GM19452 (cell line): ENCODE measurements around the gene MCF2L2.
"Not testable (repeated sequence)": the region's sequence is repeated elsewhere in the genome, so short reads cannot be mapped to it uniquely, and the experiment has no call there.

Experiments
- ATAC-seq: cut with Tn5 transposase; IDR thresholded peaks from one replicate; pipeline ENCODE4 v1.9.1; 2021; ENCODE audit not compliant: unreplicated experiment

MCF2L2 gene

DNA sequence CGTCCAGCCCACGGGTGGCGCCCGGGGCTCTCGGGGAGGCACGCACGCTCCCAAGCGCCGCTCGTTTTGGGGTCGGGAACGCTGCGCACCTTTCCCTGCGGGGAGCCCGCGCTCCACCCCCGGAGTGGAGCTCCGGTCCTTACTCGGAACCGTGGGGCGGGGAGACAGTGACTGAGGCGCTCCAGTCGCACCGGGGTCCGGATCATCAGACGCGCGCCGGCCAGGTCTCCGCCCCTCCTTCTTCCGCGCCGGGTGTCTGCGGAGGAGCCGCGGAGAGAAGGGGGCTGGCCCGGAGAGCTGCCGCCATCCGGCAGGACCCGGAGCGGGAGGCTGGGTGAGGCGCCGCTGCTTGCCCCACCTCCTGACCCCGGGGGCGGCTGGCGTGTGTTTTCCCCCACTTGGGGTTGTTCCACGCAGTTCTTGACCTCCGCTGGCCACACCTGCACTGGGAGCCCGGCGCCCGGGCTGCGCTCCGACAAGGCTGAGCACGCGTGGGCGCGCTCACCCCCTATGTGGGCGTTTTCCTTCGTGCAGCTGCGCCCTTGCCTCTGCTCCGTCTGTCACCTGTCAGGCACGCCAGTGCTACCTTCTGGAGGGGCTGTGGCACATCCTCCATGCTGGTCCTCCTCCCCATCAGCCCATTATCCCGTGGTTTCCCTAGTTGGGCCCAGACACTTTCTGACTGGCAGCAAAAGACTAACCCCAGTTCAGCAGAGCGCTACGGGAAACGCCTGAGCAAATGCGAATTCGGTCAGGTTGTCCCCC is at the start of gene MCF2L2:
Gene MCF2L2, minus strand, starts transcription at position 173 of the 765 bp plus-strand sequence. CDS start 642 bp downstream, outside the sequence.
- peak; percentile 69 for ATAC-seq

DNA sequence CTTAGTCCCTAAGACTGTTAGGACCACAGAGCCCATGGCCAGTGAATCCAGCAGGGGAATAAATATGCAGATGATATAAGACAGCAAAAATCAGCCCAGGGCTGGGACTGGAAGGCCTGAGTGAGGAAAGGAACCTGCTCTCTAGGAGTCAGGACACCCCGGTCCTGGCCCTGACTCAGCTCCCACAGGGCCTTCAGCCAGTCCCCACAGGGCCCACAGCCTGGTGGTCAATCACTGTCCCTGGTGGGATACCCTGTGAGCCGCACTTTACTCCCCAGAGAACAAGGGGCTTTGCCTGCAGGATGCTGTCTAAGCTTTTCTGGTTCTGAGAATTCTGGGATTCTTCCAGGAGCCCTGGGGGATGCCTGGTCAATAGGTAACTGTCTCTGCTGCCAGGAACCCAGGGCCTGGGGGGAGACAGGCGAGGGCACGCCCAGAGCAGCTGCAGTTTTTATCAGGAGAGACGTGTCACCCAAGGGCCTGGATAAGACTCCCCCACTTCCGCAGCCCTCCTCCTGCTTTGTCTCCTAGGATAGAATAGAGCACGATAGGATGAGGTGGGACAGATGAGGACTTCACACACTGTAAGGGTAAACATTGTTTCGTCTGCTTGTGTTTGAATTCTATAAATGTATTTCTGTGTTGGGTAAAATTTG is 49.5 kb upstream of the MCF2L2 start:
- no peak for ATAC-seq

DNA sequence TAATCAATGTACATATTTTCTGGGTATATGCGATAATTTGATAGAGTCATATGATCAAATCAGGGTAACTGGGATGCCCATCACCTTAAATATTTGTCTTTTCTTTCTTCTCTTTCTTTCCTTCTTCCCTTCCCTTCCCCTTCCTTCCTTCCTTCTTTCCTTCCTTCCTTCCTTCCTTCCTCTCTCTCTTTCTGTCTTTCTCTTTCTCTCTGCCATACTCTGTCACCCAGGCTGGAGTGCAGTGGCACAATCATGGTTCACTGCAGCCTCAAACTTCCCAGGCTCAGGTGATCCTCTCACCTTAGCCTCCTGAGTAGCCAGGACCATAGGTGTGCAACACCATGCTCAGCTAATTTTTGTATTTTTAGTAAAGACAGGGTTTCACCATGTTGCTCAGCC is 47.3 kb upstream of the MCF2L2 start:
- not testable (repeated sequence) for ATAC-seq

DNA sequence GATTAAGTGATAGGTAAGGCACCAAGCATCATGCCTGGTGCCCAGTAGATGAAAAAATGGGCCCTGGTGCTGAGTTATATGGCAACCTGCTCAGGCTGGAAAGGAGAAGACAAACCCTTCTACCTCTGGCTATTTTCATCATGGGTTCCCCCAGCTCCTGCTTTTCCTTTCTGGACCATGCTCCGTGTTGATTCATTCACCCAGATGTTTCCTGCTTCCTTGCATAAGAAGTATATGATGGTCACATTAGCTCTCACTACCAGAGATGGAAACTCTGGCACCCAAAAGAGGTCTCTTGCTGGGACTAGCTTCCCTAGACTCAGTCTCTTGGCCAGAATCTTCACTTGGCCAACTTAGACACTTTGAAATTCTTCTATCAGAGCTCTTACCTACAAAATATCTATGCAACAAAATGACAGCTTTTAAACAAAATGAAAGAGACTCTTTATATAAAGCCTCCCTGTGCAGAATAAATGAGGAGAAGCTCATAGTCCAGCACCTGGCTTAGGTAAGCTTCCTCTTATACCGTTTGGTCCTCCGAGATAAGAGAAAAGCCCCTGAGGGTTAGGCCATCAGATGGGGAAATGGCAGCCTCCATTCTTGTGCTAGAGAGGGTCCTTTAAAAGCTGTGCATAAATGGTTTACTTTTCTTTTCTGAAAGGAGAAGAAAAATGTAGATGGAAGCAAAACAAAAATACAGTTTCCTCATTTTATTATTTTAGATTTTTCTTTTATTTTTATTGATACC is 46.8 kb upstream of the MCF2L2 start:
- no peak for ATAC-seq

DNA sequence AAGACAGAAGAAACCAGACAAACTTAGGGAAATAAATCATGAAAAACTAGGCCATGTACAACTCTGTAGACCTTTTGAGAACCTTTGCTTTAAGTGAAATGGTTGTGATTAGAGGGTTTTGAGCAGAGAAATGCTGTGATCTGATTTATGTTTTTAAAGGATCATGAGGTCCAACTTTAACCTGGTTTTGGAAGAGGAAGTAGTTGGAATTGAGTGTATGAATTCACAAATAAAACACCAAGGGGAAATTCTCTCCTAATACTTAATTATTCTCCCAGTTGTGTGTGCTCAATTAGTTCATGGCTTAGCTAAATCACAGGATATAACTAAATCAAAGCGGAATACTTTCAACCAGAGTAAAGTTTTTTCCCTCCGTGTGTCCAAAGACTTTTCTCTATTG is 45.5 kb upstream of the MCF2L2 start:
- no peak for ATAC-seq

DNA sequence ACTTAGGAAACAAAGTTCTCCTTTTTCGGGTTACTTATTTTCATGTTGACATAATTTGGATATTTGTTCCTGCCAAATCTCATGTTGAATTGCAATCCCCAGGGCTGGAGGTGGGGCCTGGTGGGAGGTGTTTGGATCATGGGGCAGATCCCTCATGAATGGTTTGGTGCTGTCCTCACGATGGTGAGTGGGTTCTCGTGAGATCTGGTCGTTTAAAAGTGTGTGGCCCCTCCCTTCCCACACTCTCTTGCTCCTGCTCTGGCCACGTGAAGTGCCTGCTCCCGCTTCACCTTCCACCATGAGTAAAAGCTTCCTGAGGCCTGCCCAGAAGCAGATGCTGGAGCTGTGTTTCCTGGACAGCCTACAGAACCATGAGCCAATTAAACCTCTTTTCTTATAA is 43.7 kb upstream of the MCF2L2 start:
- no peak for ATAC-seq

DNA sequence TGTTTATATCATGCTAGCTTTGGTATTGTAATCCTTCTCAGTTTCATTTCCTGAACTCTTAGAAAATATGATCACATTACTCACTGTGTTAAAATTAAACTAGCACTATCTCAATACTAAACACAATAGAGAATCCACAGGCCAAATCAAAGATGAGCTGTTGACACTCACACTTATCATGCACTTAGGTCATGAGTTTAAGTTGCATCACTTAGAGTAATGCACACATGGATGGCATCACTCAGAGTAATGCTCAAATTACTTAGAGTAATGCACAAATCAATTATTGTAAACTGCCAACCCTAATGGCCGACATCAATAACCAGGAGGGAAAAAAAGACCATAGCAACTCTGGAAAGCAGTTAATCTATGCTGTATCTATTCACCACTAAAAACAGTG is 40.0 kb upstream of the MCF2L2 start:
- no peak for ATAC-seq

DNA sequence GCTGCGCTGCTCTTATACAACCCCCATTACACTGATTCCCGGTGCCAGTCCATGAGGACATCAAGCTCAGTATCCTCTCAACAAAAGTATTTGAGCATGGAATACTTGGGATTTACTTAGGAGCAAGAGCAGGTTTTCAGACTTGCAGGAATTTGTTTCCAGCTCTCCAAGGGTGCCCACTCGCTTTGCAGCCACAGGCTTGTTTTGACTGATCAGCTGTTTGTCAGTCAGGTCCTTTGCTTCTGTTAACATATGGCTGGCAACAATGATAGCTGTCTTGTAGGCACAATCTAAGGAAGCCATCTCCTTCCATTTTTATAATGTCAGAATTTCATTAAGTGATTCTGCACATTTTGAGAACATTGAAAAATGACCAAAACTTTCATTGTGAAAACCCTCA is 38.2 kb upstream of the MCF2L2 start:
- no peak for ATAC-seq

DNA sequence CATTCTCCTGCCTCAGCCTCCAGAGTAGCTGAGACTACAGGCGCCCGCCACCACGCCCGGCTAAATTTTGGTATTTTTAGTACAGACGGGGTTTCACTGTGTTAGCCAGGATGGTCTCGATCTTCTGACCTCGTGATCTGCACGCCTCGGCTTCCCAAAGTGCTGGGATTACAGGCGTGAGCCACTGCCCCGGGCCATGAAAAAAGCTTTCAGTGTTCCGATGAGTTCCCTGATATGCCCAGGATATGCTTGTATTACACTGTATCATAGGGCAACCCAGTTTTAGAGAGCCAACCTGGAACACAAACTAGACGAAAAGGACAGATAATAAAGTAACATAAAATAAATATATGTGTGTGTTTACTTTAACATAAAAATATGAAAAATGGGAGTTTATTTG is 37.3 kb upstream of the MCF2L2 start:
- not testable (repeated sequence) for ATAC-seq

GRCh38 chr3:183464480-183464879 is 36.1 kb upstream of the MCF2L2 start:
- ATAC-seq = no peak

GRCh38 chr3:183460081-183461055 is 31.9 kb upstream of the MCF2L2 start:
- ATAC-seq = no peak

- ATAC-seq = no peak
Observed at GRCh38 chr3:183455089-183455488, 26.7 kb upstream of the MCF2L2 start.

- ATAC-seq = no peak
Observed at GRCh38 chr3:183454064-183454463, 25.6 kb upstream of the MCF2L2 start.

GRCh38 chr3:183449791-183450190 is 21.4 kb upstream of the MCF2L2 start:
- no peak for ATAC-seq

- no peak for ATAC-seq
Observed at GRCh38 chr3:183449391-183449790, 21.0 kb upstream of the MCF2L2 start.

GRCh38 chr3:183448369-183449128 is 20.1 kb upstream of the MCF2L2 start:
- ATAC-seq = no peak

DNA sequence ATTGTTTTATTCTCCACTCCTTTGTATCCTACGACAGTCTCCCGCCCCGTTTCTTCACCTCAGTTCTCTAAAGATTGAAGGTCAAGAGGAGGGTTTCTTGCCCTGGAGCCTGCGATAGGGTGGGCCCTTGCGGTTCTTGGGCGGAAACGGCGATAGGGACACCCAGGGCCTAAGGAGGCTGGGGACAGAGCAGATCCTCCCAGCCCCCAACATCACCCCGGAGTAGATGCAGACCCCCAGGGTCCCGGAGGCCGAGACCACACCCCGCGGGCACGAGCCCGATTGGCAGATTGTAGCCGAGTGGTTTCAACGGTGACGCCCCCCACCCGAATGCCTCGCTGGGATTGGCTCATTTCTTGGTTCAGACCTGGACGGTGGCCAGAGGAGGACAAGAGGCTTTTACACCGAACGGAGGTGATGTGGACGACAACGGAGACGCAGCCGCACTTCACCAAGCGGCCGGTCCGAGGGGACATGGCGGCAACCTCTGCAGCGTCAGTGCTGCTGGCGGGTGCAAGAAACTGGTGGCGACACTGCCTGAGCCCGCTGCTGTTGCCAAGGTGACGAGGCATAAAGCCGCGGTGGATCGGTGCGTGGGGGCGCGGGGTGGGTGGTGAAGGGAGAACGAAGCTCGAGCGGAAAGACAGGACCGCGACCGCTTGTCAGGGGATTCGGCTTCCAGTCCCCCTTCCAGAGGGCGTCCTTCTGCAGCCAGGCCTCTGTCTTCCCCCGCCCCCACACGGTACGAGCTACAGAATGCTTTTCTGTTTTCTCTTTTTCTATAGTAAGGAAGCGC is 19.0 kb upstream of the MCF2L2 start:
- ATAC-seq = peak; percentile 77

DNA sequence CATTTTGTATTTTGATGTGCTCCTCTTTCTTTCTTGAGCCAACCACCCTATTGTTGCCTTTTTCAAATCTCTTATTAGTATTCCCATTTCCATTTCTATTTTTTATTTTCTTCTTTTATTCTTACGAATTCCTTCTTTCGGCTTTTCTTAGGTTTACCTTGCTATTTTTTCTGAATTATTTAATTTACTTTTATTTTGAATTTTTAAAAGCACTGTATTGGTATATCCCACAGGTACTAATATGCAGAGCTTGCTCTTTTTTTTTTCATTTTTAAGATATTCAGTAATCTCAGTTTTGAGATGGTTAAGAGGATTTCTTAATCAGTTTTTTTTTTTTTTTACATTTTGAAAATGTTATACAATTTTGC is 18.4 kb upstream of the MCF2L2 start:
- ATAC-seq = no peak

- ATAC-seq = no peak
Observed at GRCh38 chr3:183444748-183445147, 16.3 kb upstream of the MCF2L2 start.
